ENCODE data around the gene ARF5.

ARF5 gene

DNA sequence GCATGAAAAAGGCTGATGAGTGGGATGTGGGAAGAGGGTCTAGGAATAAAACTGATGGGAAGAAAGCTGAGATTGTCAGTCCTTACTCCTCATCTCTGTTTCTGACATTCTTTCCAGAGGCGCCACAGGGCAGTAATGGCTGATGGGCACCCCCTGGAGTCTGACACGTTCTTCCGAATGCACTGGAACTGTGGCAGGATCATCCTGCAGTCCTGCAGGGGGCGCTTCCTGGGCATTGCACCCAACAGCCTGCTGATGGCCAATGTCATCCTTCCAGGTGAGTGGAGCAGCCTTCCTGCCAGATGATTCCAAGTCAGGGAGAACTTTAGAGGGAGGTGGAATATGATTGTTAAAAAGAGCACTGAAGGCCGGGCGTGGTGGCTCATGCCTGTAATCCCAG lies 10.1 kb downstream of the ARF5 start:
- no peak for DNase-seq (ENCODE audit: low spot score)
- Histone ChIP-seq H3K4me3 (no peak overlapping the region), H3K27ac (no peak overlapping the region)
- TF ChIP-seq, protein P1, sequence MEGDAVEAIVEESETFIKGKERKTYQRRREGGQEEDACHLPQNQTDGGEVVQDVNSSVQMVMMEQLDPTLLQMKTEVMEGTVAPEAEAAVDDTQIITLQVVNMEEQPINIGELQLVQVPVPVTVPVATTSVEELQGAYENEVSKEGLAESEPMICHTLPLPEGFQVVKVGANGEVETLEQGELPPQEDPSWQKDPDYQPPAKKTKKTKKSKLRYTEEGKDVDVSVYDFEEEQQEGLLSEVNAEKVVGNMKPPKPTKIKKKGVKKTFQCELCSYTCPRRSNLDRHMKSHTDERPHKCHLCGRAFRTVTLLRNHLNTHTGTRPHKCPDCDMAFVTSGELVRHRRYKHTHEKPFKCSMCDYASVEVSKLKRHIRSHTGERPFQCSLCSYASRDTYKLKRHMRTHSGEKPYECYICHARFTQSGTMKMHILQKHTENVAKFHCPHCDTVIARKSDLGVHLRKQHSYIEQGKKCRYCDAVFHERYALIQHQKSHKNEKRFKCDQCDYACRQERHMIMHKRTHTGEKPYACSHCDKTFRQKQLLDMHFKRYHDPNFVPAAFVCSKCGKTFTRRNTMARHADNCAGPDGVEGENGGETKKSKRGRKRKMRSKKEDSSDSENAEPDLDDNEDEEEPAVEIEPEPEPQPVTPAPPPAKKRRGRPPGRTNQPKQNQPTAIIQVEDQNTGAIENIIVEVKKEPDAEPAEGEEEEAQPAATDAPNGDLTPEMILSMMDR (IDR thresholded peaks at IDR 0.05), result no peak

DNA sequence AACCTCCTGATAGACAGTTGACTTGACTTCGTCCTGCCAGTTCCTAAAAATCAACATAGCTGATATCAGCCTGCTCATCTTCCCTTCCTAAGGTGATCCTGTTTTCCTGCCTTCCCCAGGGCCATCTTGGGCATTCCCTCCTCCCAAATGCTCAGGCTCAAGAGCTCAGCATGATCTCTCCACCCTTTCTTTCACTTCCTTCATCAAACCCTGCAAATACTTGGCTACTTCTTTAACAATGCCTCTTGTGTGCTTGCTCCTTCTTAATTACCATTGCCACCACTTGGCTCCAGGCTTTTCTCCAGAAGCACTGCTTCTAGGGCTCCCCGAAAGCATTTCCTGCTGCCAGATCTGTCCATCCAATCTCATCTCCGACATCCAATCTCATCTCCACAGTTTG lies 12.7 kb downstream of the ARF5 start:
- Histone ChIP-seq H3K4me3 (no peak overlapping the region), H3K27ac (no peak overlapping the region)
- DNase-seq (ENCODE audit: low spot score), result no peak
- TF ChIP-seq, protein P1 (IDR thresholded peaks at IDR 0.05), result no peak

DNA sequence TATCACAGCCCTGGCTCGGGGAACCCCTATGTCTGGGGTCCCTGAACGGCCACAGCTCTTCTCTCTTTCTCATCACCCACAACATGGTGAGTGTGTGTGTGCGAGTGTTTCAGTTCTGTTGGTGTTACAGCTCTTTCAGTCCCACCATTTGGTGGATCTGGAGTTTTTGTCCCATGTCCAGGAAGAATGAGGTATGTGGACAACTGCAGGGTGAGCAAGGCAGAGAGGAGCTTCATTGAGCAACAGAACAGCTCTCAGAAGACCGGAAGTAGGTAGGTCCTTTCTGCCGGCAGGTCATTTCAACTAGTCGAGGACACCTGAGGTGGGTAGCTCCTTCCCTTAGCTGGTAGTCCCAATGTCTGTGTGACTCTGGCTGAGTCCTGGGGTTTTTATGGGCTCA lies 20.2 kb downstream of the ARF5 start:
- TF ChIP-seq, protein P1 (IDR thresholded peaks at IDR 0.05), result no peak
- no peak for DNase-seq (ENCODE audit: low spot score)
- H3K27ac ChIP-seq, result no peak overlapping the region
- H3K4me3 ChIP-seq, result no peak overlapping the region

DNA sequence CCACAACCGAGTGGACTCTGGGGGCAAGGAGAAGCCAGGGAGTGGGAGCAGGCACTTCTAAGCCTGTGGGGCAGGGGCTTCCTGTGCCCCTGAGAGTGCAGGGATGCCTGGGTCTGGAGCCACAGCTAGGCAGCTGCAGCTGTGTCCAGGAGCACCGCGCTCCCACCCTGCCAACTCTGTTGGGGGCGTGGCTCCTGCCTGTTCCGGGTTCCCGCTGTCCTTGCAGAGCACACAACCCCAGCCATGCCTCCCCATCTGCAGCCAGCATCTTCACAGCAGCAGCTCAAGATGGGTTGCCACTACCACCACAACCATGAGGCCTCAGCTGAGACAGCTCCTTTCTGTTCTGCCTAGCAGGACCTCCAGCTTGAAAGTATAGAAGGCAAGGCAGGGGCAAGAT lies 21.1 kb downstream of the ARF5 start:
- H3K4me3 ChIP-seq, result no peak overlapping the region
- no peak for DNase-seq (ENCODE audit: low spot score)
- H3K27ac ChIP-seq, result no peak overlapping the region
- TF ChIP-seq, protein P1 (IDR thresholded peaks at IDR 0.05), result no peak

DNA sequence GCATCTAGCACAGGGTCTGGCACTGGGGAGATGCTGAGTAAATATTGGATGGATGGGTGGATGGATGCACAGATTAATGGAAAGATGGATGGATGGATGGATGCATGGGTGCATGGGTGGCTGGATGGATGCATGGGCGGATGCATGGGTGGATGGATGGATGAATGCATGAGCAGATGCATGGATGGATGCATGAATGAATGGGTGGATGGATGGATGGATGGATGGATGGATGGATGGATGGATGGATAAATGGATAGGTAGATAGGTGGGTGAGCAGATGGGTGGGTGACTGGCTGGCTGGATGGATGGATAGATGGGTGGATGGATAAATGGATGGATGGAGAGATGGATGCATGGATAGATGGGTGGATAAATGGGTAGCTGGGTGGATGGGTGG lies 24.1 kb downstream of the ARF5 start:
- Histone ChIP-seq H3K27ac (no peak overlapping the region), H3K4me3 (no peak overlapping the region)
- no peak for DNase-seq (ENCODE audit: low spot score)
- TF ChIP-seq, protein P1 (IDR thresholded peaks at IDR 0.05), result no peak

DNA sequence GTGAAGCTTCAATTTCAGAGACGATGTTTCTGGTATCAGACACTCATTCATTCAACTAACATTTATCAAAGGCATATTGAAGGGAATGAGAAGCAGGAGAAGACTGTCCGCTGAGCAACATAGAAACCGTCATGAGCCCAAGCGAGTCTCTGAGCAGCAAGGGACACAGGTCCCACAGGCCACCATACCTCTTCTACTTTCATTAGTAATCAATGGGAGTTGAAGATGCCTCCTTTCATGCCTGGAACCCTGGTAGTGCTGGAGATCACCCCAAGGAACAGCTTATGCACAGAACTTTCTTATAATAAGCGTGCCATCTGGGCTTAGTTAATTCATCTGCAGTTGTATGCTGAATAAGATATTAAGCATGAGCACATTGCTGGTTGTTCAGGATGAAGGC lies 28.5 kb downstream of the ARF5 start:
- H3K27ac ChIP-seq, result no peak overlapping the region
- no peak for DNase-seq (ENCODE audit: low spot score)
- no peak overlapping the region for H3K4me3 ChIP-seq
- TF ChIP-seq, protein P1 (IDR thresholded peaks at IDR 0.05), result no peak

DNA sequence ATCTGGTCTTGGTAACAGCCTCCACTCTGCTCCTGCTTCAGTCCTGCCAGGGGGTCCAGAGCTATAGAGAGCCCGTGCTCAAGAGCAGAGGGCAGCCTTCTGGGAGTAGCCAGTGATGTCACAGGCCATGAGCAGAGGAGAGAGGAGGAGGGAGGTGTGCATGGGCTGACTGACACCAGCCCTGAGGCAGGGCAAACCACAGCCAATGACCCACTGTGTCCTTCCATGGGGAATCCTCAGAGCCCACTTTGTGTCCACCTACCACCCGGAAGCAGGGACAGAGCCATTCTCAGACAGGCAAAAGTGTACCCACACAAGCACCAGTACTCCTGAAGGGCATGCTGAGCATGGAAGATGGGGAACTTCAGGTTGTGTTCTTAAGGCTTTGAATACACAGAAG lies 29.8 kb downstream of the ARF5 start, which contains the start of gene PAX4:
PAX4 (minus strand) TSS at position 101 of the 400 bp plus-strand sequence. CDS start 2,214 bp downstream, outside the sequence.
- no peak for DNase-seq (ENCODE audit: low spot score)
- Histone ChIP-seq H3K4me3 (no peak within 1 kb of the TSS), H3K27ac (no peak within 1 kb of the TSS)
- TF ChIP-seq, protein P1 (IDR thresholded peaks at IDR 0.05), result no peak
